GM21515 (cell line): ENCODE results near the gene CDK2.

Source experiments
- ATAC-seq: cut with Tn5 transposase; IDR thresholded peaks from one replicate; pipeline ENCODE4 v1.9.1; 2021; ENCODE audit not compliant: unreplicated experiment

Gene CDK2

DNA sequence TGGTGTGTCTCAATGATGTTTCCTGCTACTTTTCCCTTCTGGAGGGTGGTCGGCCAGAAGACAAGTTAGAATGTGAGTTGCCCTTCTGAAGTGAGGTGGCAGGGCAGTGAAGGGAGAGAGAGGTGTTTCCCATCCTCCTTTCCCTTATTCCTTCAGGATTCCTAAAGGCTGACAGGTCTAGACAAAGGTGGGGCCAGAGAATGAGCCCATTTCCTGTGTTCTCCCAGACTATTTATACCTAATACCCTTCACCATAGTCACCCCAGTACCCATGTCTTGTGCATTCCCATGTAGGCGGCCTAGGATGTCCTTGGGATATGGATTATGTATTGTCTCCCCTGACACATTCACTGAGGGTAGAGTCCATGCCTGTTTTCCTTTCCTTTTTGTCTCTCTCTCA is 28.6 kb upstream of the CDK2 start:
- no peak for ATAC-seq

DNA sequence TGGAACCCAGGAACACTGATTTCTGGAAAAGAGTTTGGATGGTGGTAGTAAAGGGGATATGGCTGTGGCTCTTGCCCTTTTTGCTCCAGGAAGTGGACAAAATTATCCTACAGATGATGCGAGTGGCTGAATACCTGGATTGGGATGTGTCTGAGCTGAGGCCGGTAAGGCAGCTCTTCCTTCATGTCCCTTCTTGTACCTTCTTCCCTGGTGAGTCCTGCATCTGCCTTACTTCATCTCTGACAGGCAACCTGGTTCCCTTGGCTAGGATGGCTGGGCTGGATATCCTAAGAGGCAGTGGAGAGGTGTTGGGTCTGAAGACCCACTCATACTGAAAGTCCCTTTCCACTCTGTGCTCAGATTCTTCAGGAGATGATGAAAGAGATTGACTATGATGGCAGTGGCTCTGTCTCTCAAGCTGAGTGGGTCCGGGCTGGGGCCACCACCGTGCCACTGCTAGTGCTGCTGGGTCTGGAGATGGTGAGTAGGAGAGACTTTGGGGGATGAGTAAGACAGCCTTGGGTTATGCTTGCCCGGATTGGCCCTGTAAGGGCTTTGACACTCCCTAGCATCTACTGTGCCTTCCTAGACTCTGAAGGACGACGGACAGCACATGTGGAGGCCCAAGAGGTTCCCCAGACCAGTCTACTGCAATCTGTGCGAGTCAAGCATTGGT is 27.7 kb upstream of the CDK2 start:
- no peak for ATAC-seq

DNA sequence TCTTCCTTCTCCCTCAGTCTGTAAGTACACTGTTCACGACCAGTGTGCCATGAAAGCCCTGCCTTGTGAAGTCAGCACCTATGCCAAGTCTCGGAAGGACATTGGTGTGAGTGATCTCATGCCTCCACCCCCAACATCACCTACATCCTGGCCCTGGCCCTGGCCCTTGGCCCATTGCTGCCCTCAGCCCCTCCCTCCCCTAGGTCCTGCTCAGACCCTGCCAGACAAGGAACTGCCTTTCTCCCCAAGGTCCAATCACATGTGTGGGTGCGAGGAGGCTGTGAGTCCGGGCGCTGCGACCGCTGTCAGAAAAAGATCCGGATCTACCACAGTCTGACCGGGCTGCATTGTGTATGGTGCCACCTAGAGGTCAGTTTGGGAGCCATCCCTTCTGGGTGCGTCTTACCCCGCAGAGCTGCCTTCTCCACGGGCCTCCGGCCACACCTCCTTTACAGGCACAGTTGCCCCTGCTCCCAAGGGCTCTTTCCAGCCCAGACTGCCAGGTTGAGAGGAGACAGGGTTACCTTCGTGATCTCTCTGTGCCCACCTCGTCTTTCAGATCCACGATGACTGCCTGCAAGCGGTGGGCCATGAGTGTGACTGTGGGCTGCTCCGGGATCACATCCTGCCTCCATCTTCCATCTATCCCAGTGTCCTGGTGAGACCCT is 26.4 kb upstream of the CDK2 start:
- ATAC-seq: peak; percentile 95

DNA sequence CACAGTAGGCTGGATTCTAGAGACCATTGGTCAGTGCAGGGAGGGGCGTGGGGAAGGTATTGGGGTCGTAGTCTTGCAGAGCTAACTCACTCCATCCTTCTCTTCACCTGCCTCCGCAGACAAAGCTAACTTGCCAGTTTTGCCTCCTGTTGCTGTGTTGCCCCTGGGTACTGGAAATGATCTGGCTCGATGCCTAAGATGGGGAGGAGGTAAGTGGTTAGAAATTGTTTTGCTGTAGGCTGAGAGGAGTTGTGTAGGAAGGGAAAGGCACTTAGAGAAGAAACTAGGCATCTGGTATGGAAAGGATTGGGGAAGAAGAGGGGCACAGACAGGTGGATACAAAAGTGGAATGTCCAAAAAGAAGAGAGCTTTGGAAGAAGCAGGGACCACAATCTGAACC is 24.6 kb upstream of the CDK2 start:
- ATAC-seq: no peak

DNA sequence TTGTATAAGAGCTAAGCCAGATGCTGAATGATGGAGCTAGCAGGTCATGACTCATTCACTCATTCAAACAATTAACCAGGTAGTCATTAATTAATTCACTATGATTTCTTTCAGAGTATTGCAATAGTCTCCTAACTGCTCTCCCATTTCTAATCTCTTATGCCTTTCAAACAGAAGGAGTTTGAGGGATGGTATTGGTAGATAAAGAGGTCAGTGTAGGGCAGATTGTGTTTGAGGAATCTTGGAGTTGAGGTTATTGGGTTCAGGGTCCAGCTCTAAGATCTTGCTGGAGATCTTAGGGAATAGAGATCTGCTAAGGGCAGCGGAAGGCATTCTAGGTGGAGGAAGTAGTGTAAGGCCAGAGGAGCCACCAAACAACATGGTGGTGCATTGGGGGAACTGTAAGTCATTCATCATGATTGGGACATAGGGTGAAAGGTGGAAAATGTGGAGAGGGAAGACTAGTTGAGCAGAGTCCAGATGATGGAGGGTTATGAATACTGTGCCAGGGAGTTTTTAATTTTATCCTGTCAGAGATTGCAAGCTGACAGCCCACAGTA is 24.0 kb upstream of the CDK2 start:
- no peak for ATAC-seq

DNA sequence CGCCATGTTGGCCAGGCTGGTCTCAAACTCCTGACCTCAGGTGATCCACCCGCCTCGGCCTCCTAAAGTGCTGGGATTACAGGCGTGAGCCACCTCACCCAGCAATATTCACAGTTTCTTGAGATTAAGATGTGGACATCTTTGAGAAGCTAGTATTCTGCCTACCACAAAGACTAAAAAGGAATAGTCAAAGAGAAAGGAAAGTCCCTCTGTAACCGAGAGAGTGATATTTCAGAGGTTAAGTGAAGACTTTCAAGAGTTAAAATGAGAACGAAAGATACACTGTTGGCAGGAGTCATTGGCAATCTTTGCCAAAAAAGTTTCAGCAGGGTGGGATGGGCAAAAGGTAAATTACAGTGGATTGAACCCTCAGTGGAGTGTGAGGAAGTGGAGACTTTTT is 20.1 kb upstream of the CDK2 start:
- no peak for ATAC-seq

DNA sequence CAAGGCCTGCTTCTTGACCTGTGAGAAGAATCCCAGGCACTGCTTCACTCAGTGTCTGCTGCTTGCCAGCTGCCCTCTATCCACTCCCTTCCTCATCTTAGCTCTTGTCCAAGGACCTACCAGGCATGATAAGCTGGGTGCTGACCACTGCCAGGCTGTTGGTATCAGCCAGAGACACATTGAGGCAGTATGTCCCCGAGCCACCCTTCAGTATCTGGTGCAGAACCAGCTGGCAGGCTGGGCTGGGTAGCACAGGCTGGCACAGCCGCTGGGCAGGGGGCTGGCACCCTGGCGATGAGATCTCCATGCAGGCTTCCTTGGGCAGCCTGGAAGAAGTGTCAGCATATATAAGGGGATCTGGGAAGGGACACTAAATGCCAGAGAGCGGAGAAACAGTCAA is 11.3 kb upstream of the CDK2 start:
- no peak for ATAC-seq

DNA sequence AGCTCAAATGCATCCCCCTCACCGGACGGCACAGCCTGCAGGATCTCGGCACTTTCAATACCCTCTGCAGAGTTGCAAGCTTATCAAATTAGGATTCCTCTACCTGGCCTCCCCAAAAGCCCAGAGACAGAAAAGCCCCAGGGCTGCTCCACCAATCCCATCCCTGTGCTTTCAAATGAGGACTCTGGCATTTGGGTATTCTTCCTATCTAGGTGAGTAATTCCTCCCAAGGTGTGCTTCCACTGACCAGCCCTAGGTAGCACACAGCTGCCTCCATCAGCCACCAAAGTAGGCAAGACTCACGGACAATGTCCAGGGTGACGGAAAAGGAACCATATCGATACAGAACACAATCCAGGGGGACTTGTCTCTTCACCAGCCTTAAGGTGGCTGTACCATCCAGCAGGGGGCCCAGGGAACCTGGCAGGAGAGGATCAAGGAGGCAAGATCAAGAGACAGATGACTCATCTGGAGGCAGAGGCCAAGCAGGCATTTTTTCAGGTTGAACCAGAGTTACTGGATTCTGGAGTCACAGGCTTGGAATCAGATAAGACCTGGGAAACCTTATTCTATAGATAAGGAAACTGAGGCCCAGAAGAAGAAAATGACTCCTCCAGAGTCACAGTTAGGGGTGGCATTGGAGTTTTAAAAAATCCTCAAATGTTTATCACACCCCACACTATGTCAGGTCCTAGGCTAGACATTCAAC is 10.7 kb upstream of the CDK2 start:
- no peak for ATAC-seq

DNA sequence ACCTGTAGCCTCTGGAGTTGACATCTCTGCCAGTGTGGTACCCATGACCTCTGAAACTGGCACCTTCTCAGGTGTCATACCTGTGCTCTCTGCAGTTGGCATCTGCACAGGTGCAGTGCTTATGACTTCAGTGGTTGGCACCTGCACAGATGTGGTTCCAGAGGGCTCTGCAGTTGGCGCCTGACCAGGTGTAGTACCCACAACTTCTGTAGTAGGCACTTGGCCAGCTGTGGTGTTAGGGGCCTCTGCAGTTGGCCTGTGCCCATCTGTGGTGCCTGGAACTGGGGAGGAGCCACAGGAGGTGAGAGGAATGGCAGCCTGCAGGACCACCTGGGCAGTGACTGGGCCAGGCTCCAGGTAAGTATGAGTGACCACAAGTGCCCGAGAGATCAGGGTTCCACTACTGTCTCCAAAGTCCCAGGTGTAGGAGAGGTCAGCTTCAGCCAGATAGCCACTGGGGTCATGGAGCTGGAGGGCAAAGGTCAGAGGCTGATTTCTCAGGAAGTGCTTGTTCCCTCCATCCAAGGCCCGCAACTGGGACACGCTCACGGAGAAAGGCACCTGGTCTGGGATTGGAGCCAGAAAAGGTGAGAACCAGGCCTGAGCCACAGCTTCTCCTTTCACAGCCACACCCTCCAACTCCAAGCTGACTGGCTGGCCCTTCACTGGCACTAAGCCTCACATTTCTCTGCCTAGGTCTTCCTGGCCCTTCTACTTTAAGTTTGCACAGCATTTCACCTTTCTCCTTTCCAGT is 9.3 kb upstream of the CDK2 start:
- no peak for ATAC-seq

DNA sequence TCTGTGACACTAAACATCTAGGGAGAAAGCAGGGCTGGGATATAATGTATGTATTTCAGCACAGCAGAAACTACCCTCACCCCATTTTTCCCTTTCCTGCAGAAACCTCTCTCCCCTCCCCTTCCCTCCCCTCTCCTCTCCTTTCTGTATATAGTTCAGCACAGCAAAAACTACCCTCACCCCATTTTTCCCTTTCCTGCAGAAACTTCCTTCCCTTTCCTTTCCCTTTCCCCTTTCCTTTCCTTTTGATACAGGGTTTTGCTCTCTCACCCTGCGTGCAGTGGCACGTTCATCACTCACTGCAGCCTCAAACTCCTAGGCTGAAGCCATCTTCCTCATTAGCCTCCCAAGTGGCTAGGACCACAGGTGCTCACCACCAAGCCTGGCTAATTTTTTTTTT is 2.9 kb upstream of the CDK2 start:
- ATAC-seq: no peak

DNA sequence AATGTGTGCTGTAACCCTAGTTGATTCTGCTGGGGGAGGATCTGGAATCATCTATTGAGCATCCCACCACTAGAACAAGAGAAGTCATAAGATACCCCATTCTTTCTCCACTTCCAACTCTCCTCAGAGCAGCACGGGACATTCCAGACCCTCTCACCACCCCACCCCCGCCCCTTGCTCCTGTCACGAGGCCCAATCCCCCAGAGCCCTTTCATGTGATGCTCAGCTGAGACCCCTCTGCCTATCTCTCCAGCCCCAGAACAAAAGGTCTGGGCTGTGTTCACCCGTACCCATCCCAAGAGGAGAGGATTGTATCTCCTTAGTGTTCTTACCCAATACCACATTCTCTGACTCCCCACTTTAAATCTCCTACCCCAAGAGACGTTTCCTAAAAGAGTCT is 1.4 kb upstream of the CDK2 start:
- ATAC-seq: no peak

DNA sequence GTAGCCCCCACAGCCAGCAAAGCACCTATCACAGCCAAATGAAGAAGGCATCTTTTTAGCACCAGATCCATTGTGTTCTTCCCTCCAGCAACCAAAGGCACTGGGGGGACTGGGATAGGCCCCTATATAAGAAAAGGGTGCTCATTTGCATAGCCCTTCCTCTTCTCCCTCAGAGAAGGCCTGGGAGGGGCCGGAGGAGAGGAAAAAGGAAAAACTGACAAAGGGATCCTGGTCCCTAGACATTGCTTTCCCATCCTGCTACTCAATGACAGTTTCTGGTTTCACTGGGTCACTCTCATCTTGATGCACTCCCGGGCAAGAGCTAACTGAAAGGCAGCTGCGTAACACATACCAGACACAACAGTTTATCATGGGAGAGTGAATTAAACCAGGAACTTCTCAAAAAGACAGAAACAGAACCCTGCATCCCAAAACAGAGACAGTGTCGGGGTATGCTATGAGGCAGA is 656 bp upstream of the CDK2 start, which contains the start of gene PMEL:
TSS of gene PMEL (minus strand) at position 102 of the 467 bp plus-strand sequence. CDS start at position 71, 31 bp downstream.
- no peak for ATAC-seq

DNA sequence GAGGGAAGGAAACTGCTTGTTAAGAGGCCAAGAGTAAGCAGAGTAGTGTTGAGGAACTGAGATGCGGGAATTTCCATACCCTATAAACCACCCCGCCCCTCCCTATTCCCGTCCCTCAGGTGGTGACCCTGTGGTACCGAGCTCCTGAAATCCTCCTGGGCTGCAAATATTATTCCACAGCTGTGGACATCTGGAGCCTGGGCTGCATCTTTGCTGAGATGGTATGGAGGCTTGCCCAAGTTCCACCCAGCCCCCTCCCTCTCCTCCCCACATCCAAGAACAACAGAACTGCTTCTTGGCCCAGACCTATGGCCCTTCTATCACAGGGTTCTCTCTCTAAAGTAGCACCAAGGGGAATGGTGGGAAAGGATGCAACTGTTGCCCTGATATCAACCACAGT is 2.7 kb downstream of the CDK2 start:
- no peak for ATAC-seq

DNA sequence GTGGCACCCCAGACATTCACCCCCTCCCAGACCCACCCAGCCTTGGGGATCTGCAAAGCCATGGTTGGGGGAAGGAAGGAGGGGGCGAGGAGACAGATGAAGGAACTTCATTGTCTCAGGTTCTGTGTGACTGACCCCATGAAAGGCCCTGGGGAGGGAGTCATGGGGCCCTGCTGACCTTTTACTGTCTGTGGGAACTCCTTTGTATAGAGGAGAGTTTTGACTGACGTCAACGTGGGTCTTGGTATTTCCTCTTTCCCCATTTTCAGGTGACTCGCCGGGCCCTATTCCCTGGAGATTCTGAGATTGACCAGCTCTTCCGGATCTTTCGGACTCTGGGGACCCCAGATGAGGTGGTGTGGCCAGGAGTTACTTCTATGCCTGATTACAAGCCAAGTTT is 4.1 kb downstream of the CDK2 start:
- ATAC-seq: no peak

DNA sequence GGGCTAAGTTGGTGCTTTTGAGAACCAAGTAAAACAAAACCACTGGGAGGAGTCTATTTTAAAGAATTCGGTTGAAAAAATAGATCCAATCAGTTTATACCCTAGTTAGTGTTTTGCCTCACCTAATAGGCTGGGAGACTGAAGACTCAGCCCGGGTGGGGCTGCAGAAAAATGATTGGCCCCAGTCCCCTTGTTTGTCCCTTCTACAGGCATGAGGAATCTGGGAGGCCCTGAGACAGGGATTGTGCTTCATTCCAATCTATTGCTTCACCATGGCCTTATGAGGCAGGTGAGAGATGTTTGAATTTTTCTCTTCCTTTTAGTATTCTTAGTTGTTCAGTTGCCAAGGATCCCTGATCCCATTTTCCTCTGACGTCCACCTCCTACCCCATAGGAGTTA is 5.4 kb downstream of the CDK2 start:
- ATAC-seq: no peak

DNA sequence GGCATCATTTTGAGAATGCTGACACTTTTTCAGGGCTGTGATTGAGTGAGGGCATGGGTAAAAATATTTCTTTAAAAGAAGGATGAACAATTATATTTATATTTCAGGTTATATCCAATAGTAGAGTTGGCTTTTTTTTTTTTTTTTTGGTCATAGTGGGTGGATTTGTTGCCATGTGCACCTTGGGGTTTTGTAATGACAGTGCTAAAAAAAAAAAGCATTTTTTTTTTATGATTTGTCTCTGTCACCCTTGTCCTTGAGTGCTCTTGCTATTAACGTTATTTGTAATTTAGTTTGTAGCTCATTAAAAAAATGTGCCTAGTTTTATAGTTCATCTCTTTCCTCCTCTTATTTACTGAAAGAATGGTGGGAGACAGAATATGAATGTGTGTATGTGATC is 5.8 kb downstream of the CDK2 start:
- no peak for ATAC-seq

DNA sequence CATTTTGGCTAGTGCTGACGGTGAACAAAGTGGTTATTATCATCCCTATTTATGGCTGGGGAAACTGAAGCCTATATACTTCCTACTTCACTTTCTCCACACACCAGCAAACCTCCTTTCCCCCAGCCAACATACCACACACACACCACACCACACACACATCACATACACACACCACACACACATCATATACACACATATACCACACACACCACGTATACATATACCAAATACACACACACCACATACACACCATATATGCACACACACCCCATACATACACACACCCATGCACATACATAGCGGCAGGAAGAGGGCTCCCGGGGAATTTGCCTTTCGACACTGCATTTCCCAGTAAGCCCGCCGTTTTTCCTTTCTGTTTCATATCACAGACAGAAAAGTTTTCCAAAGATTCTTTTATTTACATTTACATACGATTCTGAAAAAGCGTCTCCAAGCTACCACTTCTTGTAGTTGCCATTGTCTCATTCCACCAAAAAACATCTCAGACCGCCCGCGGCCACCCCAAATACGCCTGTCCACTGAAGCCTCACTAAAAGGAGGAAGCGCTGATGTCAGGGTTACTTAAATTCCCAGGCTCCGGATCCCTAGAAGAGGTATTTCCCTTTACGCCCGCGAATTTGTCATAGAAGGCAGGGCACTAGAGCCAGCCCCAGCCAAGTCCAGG is 6.4 kb downstream of the CDK2 start:
- no peak for ATAC-seq

DNA sequence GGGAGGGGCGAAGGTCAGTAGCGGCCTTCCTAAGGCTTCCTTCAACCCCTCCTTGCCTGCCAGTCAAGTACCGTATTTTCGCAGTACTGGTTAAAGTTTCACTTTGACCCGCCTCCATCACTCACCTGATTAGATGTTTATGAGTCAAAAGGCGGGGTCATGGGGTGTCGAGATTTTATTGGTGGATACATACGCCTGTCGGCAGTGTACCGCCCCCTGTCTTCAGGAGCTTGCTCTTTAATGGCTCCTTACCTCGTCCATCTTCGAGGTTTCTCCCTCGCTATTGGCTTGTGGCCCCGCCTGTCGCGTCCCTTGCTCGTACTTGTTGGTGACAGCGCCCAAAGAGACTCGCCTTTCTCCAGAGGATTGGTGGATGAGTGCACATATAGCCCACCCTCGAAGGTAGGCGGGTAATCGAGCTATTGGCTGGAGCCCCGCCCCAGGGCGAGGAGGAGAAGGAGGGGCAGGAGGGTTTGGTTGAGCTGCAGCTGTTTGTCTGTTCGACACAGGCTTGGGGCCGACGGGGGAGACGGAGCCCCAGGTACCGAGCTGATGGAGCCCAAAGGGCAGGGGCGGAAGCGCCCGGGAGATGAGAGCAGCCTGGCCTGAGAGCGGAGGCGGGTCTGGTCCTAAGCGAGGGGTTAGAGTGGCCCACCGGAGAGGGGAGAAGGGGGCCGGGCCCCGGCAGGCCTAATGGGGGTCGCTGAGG is 7.1 kb downstream of the CDK2 start, which contains the start of gene RAB5B:
TSS of gene RAB5B (plus strand) at position 480 of the 709 bp plus-strand sequence. CDS start 12,883 bp downstream, outside the sequence.
- ATAC-seq: peak; percentile 94

DNA sequence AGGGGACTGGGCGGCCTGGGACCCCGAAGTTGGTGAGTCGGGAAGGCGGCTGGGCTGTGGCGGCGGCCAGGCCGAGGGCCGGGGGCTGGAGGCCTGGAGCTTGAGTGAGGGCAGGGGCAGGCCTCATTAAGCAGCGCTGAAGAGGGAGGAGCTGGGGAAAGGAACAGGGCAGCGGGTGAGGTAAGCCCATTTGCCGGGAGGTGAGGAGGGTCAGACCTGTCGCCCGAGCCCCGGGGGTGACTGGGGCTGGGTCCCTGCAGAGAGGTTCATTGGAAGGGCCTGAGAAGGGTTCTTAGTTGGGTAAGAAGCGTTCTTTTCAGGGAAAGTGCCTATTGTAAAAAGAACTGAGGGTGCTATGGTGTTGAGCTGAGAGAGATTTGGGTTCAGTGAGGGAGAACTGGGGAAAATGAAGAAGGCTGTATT is 7.7 kb downstream of the CDK2 start:
- ATAC-seq: peak; percentile 11

DNA sequence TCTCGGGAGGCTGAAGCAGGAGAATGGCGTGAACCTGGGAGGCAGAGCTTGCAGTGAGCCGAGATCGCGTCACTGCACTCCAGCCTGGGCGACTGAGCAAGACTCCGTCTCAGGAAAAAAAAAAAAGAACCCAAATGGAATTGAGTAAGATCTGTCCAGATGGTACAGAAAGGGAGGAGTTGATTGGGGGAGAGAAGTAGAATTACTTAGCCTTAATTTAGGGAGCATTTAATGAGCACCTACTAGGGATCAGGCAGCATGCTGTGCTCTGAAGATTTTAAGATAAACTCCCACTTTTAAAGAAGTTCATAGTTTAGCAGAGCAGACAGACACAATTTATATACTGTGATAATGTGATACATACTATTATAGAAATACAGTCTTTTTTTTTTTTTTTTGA is 11.8 kb downstream of the CDK2 start:
- ATAC-seq: no peak
